ENCODE results near the gene DLX4. TPM values are rescaled to one million over a fixed set of nuclear protein-coding genes. Genes with fewer than 3 reads are reported as not detected.

The DLX4 gene
- total RNA-seq, 1 donor from 2014 or later, result 2.4 TPM

DNA sequence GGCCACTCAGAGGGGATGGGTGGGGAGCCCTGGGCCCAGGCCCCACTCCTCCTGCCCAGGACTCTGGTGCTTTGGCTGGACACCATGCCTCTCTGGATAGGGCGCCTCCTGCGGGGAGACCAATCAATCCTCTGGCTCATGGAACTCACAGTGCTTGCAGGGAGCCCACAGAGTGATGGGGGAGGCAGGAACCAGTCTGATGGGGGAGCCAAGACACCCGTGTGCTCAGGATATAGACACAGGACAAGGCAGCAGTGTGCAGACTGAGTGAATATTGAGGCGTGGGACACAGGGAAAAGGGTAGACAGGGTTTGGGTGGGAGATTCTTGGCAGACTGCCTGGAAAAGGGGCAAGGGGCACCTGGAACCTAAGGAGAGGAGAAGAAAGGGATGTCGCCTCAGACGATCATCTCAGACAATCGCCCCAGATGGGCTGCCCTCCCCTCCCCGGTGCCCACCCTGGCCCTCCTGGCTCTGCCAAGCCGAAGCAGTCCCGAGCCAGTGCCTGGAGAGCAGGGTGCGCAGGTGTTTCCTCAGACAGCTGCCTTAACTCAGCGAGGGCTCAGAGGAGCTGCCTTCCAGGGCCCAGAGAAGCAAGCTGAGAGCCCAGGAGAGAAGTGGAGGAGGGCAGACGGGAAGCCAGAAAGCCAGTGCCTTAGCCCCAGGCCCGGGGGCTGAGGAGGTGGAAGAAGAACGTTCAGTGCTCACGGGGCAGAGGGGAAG lies 37.4 kb upstream of the DLX4 start:
- H3K27ac Mint-ChIP-seq, result no peak overlapping the region
- DNase-seq (ENCODE audit: low spot score, unreplicated experiment), result no peak
- no peaks in the 10 kb centered on the region for H3K9me3 Mint-ChIP-seq (ENCODE audit: low read depth)
- H3K27me3 Mint-ChIP-seq, result peaks cover 46% of the 10 kb centered on the region
- TF ChIP-seq, protein P1, sequence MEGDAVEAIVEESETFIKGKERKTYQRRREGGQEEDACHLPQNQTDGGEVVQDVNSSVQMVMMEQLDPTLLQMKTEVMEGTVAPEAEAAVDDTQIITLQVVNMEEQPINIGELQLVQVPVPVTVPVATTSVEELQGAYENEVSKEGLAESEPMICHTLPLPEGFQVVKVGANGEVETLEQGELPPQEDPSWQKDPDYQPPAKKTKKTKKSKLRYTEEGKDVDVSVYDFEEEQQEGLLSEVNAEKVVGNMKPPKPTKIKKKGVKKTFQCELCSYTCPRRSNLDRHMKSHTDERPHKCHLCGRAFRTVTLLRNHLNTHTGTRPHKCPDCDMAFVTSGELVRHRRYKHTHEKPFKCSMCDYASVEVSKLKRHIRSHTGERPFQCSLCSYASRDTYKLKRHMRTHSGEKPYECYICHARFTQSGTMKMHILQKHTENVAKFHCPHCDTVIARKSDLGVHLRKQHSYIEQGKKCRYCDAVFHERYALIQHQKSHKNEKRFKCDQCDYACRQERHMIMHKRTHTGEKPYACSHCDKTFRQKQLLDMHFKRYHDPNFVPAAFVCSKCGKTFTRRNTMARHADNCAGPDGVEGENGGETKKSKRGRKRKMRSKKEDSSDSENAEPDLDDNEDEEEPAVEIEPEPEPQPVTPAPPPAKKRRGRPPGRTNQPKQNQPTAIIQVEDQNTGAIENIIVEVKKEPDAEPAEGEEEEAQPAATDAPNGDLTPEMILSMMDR (IDR thresholded peaks at IDR 0.05; ENCODE audit: unreplicated experiment), result no peak
- no peak overlapping the region for H3K4me3 Mint-ChIP-seq (ENCODE audit: low read depth)
- no peaks in the 10 kb centered on the region for H3K36me3 Mint-ChIP-seq (ENCODE audit: insufficient read depth)
- H3K4me1 Mint-ChIP-seq (ENCODE audit: low read depth), result no peaks in the 10 kb centered on the region

DNA sequence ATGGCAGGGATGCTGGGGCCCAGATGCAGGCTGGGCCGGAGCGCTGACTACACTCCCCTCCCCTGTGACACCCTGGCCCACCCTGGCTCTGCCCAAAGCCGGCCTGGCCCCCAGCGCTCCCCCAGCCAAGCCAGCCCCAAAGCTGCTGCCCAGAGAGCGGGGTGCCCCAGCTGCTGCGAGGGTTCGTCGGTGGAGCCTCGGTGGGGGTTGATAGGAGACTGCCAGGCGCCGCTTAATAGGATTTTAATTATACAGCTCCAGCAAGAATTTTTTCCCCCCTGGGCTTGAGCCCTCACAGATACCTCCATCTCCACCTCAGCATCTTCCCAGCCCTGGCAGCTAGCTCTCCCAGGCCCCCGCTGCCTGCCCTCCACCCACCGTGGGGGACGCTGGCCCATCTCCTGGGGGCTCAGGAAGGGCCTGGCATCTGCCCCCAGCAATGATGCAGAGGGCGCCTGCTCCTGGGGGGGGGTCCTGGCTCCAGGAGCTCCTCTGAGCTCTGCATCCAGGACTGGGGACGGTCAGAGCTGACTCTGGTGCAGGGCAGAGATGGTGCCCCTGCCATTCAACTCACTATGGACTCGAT lies 36.8 kb upstream of the DLX4 start:
- no peaks in the 10 kb centered on the region for H3K4me1 Mint-ChIP-seq (ENCODE audit: low read depth)
- no peaks in the 10 kb centered on the region for H3K9me3 Mint-ChIP-seq (ENCODE audit: low read depth)
- no peak overlapping the region for H3K4me3 Mint-ChIP-seq (ENCODE audit: low read depth)
- H3K36me3 Mint-ChIP-seq (ENCODE audit: insufficient read depth), result no peaks in the 10 kb centered on the region
- H3K27ac Mint-ChIP-seq, result no peak overlapping the region
- no peak for DNase-seq (ENCODE audit: low spot score, unreplicated experiment)
- TF ChIP-seq, protein P1 (IDR thresholded peaks at IDR 0.05; ENCODE audit: unreplicated experiment), result no peak
- peaks cover 48% of the 10 kb centered on the region for H3K27me3 Mint-ChIP-seq

DNA sequence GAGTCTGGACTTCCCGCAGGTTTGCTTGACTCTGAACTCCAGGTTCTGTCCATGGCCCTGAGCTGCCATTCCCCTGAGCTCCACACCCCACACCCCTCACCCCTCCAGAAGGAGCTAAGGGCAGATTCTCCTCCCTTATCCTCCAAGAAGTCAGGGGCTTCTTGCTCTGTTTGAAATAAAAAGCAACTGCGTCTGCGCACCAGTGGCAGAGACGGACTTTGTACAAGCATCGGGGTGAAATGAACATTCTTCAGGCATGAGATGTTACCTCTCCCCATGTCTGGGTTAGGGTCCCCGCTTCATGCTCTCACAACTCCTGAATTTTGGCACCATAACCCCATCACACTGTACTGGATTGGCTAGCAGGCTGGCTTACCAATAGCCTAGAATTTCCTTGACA lies 36.1 kb upstream of the DLX4 start:
- H3K9me3 Mint-ChIP-seq (ENCODE audit: low read depth), result no peaks in the 10 kb centered on the region
- H3K27ac Mint-ChIP-seq, result peak overlapping the region; percentile 43
- no peak overlapping the region for H3K4me3 Mint-ChIP-seq (ENCODE audit: low read depth)
- TF ChIP-seq, protein P1 (IDR thresholded peaks at IDR 0.05; ENCODE audit: unreplicated experiment), result no peak
- DNase-seq (ENCODE audit: low spot score, unreplicated experiment), result no peak
- H3K27me3 Mint-ChIP-seq, result peaks cover 48% of the 10 kb centered on the region
- H3K36me3 Mint-ChIP-seq (ENCODE audit: insufficient read depth), result no peaks in the 10 kb centered on the region
- no peaks in the 10 kb centered on the region for H3K4me1 Mint-ChIP-seq (ENCODE audit: low read depth)

DNA sequence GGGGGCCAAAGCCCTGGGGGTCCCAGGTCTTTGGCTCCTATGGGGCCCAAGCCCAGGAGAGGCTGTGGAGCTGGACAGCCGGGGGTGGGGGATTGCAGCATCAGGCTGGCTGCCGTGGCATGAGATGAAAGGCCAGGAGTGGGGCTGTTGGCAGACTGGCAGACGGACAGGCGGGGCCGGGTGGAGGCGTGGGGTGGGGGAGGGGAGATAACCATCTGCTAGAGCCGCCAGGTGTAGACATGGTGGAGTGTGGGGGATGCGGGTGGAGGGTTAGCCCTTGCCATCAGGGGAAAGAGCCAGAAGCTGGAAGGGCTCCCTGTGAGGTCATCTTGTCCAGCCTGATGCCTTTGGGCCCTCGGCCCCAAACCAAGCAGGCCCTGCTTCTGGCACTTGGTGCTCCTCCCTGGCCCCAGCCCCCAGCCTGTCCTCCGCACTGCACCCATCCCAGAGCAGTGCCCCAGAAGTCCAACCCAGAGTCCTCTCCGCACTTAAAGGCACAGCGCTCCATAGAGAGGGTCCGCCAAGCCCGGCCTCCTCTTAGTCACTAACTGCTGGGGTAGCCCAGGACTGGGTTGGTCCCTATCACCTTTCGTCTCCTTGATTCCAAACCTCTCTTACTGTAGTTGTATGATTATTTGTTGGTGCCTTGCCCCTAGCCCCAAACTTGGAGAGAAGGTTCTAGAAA lies 33.3 kb upstream of the DLX4 start:
- no peak overlapping the region for H3K4me3 Mint-ChIP-seq (ENCODE audit: low read depth)
- DNase-seq (ENCODE audit: low spot score, unreplicated experiment), result no peak
- no peaks in the 10 kb centered on the region for H3K9me3 Mint-ChIP-seq (ENCODE audit: low read depth)

DNA sequence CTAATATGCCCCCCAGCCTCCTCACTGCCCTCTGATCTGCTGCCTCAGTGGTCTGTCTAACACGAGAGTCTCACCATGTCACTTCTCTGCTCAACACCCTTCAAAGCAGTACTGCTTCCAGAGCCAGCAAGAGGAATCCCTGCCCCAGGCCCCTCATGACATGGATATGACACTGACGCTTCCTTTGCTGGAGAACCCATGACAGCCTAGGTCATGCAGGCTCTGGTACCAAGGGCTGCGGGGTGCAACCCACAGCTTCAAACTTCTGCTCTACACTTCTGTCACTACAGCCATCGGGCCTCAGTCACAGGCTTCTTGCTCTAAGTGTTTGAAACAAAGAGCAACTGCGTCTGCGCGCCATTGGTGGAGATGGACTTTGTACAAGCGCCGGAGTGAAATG lies 32.6 kb upstream of the DLX4 start:
- H3K36me3 Mint-ChIP-seq (ENCODE audit: insufficient read depth), result no peaks in the 10 kb centered on the region
- H3K4me1 Mint-ChIP-seq (ENCODE audit: low read depth), result no peaks in the 10 kb centered on the region
- no peak overlapping the region for H3K4me3 Mint-ChIP-seq (ENCODE audit: low read depth)
- peaks cover 47% of the 10 kb centered on the region for H3K27me3 Mint-ChIP-seq
- H3K27ac Mint-ChIP-seq, result no peak overlapping the region
- no peak for DNase-seq (ENCODE audit: low spot score, unreplicated experiment)
- no peaks in the 10 kb centered on the region for H3K9me3 Mint-ChIP-seq (ENCODE audit: low read depth)
- TF ChIP-seq, protein P1 (IDR thresholded peaks at IDR 0.05; ENCODE audit: unreplicated experiment), result no peak

More for the DNA sequence above, 33.3 kb upstream of the DLX4 start:
- no peak overlapping the region for H3K27ac Mint-ChIP-seq
- TF ChIP-seq, protein P1 (IDR thresholded peaks at IDR 0.05; ENCODE audit: unreplicated experiment), result no peak
- H3K36me3 Mint-ChIP-seq (ENCODE audit: insufficient read depth), result no peaks in the 10 kb centered on the region
- peaks cover 41% of the 10 kb centered on the region for H3K27me3 Mint-ChIP-seq
- H3K4me1 Mint-ChIP-seq (ENCODE audit: low read depth), result no peaks in the 10 kb centered on the region

All from progenitor cell of endocrine pancreas (in vitro differentiated cells).